GM11168 (cell line): Measurements from ENCODE around the gene ATG9B.
"Not testable (repeated sequence)": the region's sequence is repeated elsewhere in the genome, so short reads cannot be mapped to it uniquely, and the experiment has no call there.

Source experiments
- in situ Hi-C: fragments of 300-500 bp; cut with MboI; formaldehyde crosslinking; loops from one replicate; pipeline ENCODE4 v1.12.0; 2022; ENCODE audit warnings: low sequenced_read_pairs; ENCODE audit not compliant: unreplicated experiment

ATG9B gene

GRCh38 chr7:151039850-151040548 lies 15.7 kb upstream of the ATG9B start:
- in situ Hi-C loops, result no loop called here

- in situ Hi-C loops, result no loop called here
Measured at GRCh38 chr7:151038951-151039849, 14.9 kb upstream of the ATG9B start.

GRCh38 chr7:151035902-151036301 lies 11.6 kb upstream of the ATG9B start:
- in situ Hi-C loops, result no loop called here

GRCh38 chr7:151035026-151035717 lies 10.9 kb upstream of the ATG9B start:
- in situ Hi-C loops, result no loop called here

GRCh38 chr7:151034312-151035025 lies 10.2 kb upstream of the ATG9B start:
- in situ Hi-C loops, result no loop called here

GRCh38 chr7:151033864-151034249 lies 9.6 kb upstream of the ATG9B start:
- in situ Hi-C loops, result no loop called here

- in situ Hi-C loops, result no loop called here
Measured at GRCh38 chr7:151032936-151033863, 8.9 kb upstream of the ATG9B start.

- in situ Hi-C loops, result no loop called here
Measured at GRCh38 chr7:151031011-151031410, 6.7 kb upstream of the ATG9B start.

GRCh38 chr7:151028948-151029501 lies 4.7 kb upstream of the ATG9B start:
- in situ Hi-C loops, result no loop called here

GRCh38 chr7:151028131-151028947 lies 4.0 kb upstream of the ATG9B start, which contains the start of gene ABCB8:
Gene ABCB8 (plus strand): TSS chr7:151028450. CDS start chr7:151028516, 66 bp downstream.
- in situ Hi-C loops, result no loop called here

GRCh38 chr7:151027728-151028130 lies 3.4 kb upstream of the ATG9B start:
- in situ Hi-C loops, result not testable (repeated sequence)

- in situ Hi-C loops, result not testable (repeated sequence)
Measured at GRCh38 chr7:151026771-151027727, 2.8 kb upstream of the ATG9B start.

- in situ Hi-C loops, result no loop called here
Measured at GRCh38 chr7:151025924-151026671, 1.8 kb upstream of the ATG9B start.

GRCh38 chr7:151023232-151023631 lies 1.1 kb downstream of the ATG9B start:
- in situ Hi-C loops, result no loop called here

- in situ Hi-C loops, result no loop called here
Measured at GRCh38 chr7:151020231-151020630, 4.1 kb downstream of the ATG9B start.

- in situ Hi-C loops, result loop anchor here (10.0 kb wide), 1 partner anchor 114 kb away; no protein-coding TSS in a partner anchor
Measured at GRCh38 chr7:151019130-151019447, 5.2 kb downstream of the ATG9B start.
